AG09309 (cell line): ENCODE data around the gene MZB1.

ENCODE experiments used
- DNase-seq: peaks from one replicate; pipeline ENCODE4 v3.0.0-alpha.2; 2010; ENCODE audit warnings: low read depth
- H3K4me3 ChIP-seq: 2 replicates; pipeline ENCODE4 v1.5.1; 2011; ENCODE audit warnings: mild to moderate bottlenecking, low read depth, low read length, moderate library complexity; ENCODE audit not compliant: control insufficient read depth
- TF ChIP-seq, protein P1 (sequence below): IDR thresholded peaks from 2 replicates; pipeline ENCODE4 v1.5.1; 2011; ENCODE audit warnings: mild to moderate bottlenecking, low read depth, low read length, inconsistent platforms; ENCODE audit not compliant: insufficient read depth, control insufficient read depth; ENCODE audit errors: missing control alignments

The MZB1 gene

DNA sequence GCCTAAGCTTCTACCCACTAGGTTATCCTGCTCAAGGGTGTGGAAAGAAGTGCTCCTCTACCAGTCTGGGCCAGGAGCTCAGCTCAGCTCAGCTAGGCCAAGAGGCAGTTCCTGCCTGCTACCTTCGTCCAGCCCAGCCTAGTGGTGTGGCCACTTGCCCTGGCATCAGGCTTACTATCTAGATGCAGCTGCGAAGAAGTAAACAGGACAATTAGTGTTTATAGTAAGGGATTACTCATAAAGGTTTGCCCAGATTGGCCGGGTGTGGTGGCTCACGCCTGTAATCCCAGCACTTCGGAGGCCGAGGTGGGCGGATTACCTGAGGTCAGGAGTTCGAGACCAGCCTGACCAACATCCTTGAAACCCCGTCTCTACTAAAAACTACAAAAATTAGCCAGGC lies 26.9 kb upstream of the MZB1 start:
- H3K4me3 ChIP-seq: no peak overlapping the region
- no peak for DNase-seq
- TF ChIP-seq, protein P1, sequence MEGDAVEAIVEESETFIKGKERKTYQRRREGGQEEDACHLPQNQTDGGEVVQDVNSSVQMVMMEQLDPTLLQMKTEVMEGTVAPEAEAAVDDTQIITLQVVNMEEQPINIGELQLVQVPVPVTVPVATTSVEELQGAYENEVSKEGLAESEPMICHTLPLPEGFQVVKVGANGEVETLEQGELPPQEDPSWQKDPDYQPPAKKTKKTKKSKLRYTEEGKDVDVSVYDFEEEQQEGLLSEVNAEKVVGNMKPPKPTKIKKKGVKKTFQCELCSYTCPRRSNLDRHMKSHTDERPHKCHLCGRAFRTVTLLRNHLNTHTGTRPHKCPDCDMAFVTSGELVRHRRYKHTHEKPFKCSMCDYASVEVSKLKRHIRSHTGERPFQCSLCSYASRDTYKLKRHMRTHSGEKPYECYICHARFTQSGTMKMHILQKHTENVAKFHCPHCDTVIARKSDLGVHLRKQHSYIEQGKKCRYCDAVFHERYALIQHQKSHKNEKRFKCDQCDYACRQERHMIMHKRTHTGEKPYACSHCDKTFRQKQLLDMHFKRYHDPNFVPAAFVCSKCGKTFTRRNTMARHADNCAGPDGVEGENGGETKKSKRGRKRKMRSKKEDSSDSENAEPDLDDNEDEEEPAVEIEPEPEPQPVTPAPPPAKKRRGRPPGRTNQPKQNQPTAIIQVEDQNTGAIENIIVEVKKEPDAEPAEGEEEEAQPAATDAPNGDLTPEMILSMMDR: no peak

DNA sequence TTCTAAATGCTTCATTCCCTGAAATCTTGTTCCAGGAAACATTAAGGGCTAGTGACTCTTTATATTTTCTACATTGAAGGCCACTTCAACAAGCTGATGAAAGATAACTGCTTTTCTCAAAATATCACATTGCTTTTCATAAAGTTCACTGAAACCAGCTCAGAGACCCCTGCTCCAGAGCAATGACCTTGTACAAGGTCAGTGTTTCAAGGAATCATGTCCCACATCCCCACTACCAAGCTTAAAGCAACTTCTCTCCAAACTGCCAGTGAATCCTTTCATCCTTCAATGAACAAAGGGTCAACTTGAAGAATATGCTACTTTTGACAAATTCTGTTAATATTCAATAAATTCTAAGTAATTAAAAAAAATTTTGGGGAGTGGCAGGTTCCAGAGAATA lies 26.2 kb upstream of the MZB1 start:
- no peak overlapping the region for H3K4me3 ChIP-seq
- DNase-seq: no peak
- TF ChIP-seq, protein P1: no peak

DNA sequence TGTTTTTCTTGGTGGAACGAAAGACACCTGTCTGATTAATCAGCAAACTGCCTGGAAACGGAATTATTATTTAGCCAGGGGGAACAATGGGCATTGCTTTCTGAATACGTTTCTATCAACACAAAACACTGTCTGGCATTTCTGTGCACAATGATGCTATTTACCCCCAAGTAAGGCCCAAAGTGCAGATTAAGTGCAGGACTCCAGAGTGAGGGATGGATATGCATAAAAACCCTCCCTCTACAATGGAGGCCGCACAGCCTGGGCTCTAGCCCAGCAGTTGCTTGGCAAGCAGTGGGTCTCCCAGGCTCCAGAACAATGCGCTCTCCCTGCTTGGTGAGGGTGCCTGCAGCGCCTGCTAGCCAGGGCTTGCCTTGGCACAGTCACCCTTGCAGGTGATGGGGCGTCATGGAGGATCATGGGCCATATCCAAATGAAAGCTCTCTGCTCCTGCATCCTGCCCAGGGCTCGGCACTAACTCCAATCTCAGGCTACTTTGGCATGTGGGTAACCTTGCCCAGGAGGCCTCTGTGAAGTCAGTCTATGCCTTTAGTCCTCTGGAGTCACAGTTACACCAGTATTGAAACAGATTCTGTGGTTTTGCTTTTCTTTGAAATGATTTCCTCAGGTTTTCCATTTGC lies 25.6 kb upstream of the MZB1 start:
- H3K4me3 ChIP-seq: no peak overlapping the region
- DNase-seq: no peak
- TF ChIP-seq, protein P1: no peak

GRCh38 chr5:139414581-139415130 lies 24.9 kb upstream of the MZB1 start:
- no peak overlapping the region for H3K4me3 ChIP-seq
- DNase-seq: no peak
- TF ChIP-seq, protein P1: no peak

- TF ChIP-seq, protein P1: no peak
- no peak overlapping the region for H3K4me3 ChIP-seq
Observed at GRCh38 chr5:139413963-139414362, 24.2 kb upstream of the MZB1 start.

GRCh38 chr5:139413153-139413552 lies 23.4 kb upstream of the MZB1 start:
- TF ChIP-seq, protein P1: no peak
- no peak overlapping the region for H3K4me3 ChIP-seq
- DNase-seq: no peak

More at GRCh38 chr5:139413963-139414362, 24.2 kb upstream of the MZB1 start:
- no peak for DNase-seq
